Activated CD8-positive, alpha-beta memory T cell treated with anti-CD3 and anti-CD28 coated beads, Interleukin-2, amount 10 ng/mL, durations not matched to agents 7 days and 5 days (primary cell): ENCODE data around the gene SERPINA3. TPM values are rescaled to one million over a fixed set of nuclear protein-coding genes. Genes with fewer than 3 reads are reported as not detected.
"Not testable (repeated sequence)": the region's sequence is repeated elsewhere in the genome, so short reads cannot be mapped to it uniquely, and the experiment has no call there.

Source experiments
- ATAC-seq: fragments of 150-1000 bp; cut with Tn5 transposase; one replicate; pipeline ENCODE4 v1.10.0; 2021; ENCODE audit warnings: moderate library complexity
- CTCF ChIA-PET: fragments of 350-600 bp; sonication (Branson Sonifier 250); formaldehyde crosslinking; loops from one replicate; lab custom pipeline; 2021; ENCODE audit warnings: antibody characterized with exemption; lab: Charles Lee
- DNase-seq: peaks from one replicate; pipeline ENCODE4 v3.0.0-alpha.2; 2020
- H3K27ac Mint-ChIP-seq: one replicate; pipeline ENCODE4 v1.8.0; 2021; ENCODE audit warnings: mild to moderate bottlenecking, mixed read lengths
- H3K27me3 Mint-ChIP-seq: one replicate; pipeline ENCODE4 v1.8.0; 2021; ENCODE audit warnings: mixed read lengths
- H3K36me3 Mint-ChIP-seq: one replicate; pipeline ENCODE4 v1.8.0; 2021; ENCODE audit warnings: mild to moderate bottlenecking, mixed read lengths
- H3K4me1 Mint-ChIP-seq: one replicate; pipeline ENCODE4 v1.8.0; 2021; ENCODE audit warnings: mixed read lengths
- H3K4me3 Mint-ChIP-seq: one replicate; pipeline ENCODE4 v1.8.0; 2021; ENCODE audit warnings: mild to moderate bottlenecking, moderate library complexity, mixed read lengths
- H3K9me3 Mint-ChIP-seq: one replicate; pipeline ENCODE4 v1.8.0; 2022; ENCODE audit warnings: low read depth, mixed read lengths
- total RNA-seq, 2 experiments: library from RNA; stranded (reverse); gene quantifications; one replicate each; pipeline ENCODE4 v1.2.3, GENCODE V29; 2021

The SERPINA3 gene
- total RNA-seq, 2 experiments from 2014 or later, result not detected

DNA sequence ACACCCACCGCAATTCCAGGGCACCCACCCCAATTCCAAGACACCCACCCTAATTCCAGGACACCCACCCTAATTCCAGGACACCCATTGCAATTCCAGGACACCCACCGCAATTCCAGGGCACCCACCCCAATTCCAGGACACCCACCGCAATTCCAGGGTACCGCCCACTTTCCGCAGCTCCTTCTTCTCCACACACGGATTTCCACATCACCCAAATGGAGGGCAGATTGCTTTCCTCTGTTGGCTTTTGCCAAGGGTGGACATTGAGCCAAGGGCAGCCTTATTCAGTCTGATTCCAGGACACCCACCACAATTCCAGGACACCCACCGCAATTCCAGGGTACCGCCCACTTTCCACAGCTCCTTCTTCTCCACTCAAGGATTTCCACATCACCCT is 25.6 kb downstream of the SERPINA3 start:
- H3K36me3 Mint-ChIP-seq, H3K4me3 Mint-ChIP-seq, ATAC-seq, H3K27me3 Mint-ChIP-seq, H3K27ac Mint-ChIP-seq, H3K4me1 Mint-ChIP-seq, DNase-seq, H3K9me3 Mint-ChIP-seq, CTCF ChIA-PET: not testable (repeated sequence)

DNA sequence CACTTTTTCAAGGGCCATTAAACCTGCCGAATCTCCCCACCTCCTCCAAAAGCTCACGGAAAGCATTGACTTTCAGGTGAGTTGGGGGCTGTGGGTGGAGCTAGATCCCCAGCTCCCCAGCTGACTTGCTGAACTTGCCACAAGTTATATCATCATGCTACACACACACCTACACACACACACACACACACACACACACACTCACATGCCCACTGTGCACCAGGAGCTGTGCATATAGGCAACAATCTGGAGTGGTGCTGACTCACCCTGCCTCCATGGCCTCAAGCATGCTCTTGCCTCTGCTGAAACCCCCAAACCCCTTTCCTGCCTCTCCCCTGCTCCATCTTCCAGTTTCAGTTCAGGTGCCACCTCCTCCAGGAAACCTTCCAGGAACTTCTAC is 26.1 kb downstream of the SERPINA3 start:
- CTCF ChIA-PET, result no interaction called here
- no peaks in the 10 kb centered on the region for H3K9me3 Mint-ChIP-seq
- ATAC-seq, result no peak
- no peaks in the 10 kb centered on the region for H3K4me1 Mint-ChIP-seq
- no peaks in the 10 kb centered on the region for H3K27me3 Mint-ChIP-seq
- no peak overlapping the region for H3K4me3 Mint-ChIP-seq
- DNase-seq, result no peak
- no peak overlapping the region for H3K27ac Mint-ChIP-seq
- H3K36me3 Mint-ChIP-seq, result no peaks in the 10 kb centered on the region

DNA sequence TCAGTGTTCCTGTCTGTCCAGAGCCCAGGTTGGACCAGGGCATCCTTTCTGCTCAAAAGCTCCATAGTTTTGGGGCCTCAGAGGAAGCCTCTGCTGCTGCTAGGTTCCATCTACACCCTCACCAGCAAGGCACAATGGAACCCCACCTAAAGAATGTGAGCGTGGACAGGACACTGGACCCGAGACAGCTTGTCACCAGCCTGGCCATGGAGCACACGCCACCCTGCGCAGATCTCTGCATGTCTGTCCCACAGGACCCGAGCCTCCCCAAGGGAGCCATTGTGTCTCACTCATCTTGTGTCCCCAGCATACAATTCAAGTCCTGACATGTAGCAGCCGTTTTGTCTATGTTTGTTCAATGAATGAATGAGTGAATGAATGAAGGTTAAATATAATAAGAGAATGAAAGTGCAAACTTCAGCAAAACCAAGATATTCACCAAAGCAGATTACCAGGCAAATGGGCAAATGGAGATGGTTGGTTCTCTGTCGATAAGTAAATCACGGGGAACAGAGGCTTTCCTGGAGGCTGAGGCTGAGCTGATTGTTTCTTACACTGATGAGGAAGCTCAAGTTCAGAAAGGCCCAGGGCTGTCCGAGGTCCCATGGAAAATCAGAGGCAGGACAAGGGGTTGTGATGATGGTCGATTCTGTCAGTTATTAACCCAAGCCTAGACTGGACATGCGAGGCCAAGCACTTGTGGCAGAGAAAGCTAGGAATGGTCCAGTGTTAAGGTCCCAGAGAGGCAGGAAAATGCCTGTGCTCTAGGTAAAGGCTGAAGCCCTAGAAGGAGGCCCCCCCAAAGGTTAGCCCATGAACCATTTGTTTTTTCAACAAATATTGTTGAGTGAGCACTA is 27.0 kb downstream of the SERPINA3 start:
- CTCF ChIA-PET, result no interaction called here
- no peaks in the 10 kb centered on the region for H3K4me1 Mint-ChIP-seq
- no peak overlapping the region for H3K4me3 Mint-ChIP-seq
- H3K27ac Mint-ChIP-seq, result no peak overlapping the region
- ATAC-seq, result no peak
- H3K36me3 Mint-ChIP-seq, result no peaks in the 10 kb centered on the region
- H3K9me3 Mint-ChIP-seq, result no peaks in the 10 kb centered on the region
- no peak for DNase-seq
- H3K27me3 Mint-ChIP-seq, result no peaks in the 10 kb centered on the region

DNA sequence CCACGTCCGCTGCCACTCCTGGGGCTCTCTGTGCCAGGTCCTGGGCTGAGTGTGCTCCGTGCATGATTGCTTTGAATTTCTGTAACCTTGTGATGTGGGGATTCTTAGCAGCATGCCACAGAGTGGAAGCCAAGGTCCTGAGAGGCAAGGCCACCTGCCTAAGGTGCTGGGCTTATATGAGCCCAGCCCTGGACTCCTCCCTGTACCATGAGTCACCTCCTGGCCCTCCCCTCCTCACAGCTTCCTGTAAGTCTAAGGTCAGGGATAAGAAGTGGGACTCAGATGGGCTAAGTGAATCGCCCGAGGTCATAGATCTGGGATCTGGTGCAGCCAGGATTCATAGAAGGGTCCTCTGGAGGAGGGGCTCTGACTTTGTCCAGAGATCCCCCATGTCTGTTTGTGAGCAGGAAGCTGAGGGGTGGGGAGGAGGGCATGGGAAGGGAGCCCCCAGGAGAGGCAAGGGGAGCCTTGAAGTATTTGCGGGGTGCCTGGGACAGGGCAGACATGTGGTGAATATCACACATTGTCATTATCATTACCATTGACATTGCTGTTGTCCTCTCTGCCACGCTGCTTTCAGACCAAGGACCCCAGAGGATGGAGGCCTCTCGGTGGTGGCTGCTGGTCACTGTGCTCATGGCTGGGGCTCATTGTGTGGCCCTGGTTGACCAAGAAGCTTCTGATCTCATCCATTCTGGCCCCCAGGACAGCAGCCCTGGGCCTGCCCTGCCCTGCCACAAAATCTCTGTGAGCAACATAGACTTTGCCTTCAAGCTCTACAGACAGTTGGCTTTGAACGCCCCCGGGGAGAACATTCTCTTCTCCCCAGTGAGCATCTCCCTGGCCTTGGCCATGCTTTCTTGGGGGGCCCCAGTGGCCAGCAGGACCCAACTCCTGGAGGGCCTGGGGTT is 28.8 kb downstream of the SERPINA3 start:
- Mint-ChIP-seq H3K9me3 (no peaks in the 10 kb centered on the region), H3K27me3 (no peaks in the 10 kb centered on the region), H3K27ac (no peak overlapping the region), H3K4me3 (no peak overlapping the region), H3K36me3 (no peaks in the 10 kb centered on the region), H3K4me1 (no peaks in the 10 kb centered on the region)
- no peak for DNase-seq
- CTCF ChIA-PET, result no interaction called here
- ATAC-seq, result no peak

DNA sequence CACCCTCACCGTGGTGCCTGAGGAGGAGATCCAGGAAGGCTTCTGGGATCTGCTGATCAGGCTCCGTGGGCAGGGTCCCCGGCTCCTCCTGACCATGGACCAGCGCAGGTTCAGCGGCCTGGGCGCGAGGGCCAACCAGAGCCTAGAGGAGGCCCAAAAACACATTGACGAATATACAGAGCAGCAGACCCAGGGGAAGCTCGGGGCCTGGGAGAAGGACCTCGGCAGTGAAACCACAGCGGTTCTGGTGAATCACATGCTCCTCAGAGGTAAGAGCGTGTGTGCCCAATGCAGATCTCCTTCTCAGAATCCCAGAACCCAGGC is 29.4 kb downstream of the SERPINA3 start:
- Mint-ChIP-seq H3K27me3 (no peaks in the 10 kb centered on the region), H3K9me3 (no peaks in the 10 kb centered on the region), H3K27ac (no peak overlapping the region), H3K36me3 (no peaks in the 10 kb centered on the region), H3K4me3 (no peak overlapping the region), H3K4me1 (no peaks in the 10 kb centered on the region)
- ATAC-seq, result no peak
- CTCF ChIA-PET, result no interaction called here
- DNase-seq, result no peak

DNA sequence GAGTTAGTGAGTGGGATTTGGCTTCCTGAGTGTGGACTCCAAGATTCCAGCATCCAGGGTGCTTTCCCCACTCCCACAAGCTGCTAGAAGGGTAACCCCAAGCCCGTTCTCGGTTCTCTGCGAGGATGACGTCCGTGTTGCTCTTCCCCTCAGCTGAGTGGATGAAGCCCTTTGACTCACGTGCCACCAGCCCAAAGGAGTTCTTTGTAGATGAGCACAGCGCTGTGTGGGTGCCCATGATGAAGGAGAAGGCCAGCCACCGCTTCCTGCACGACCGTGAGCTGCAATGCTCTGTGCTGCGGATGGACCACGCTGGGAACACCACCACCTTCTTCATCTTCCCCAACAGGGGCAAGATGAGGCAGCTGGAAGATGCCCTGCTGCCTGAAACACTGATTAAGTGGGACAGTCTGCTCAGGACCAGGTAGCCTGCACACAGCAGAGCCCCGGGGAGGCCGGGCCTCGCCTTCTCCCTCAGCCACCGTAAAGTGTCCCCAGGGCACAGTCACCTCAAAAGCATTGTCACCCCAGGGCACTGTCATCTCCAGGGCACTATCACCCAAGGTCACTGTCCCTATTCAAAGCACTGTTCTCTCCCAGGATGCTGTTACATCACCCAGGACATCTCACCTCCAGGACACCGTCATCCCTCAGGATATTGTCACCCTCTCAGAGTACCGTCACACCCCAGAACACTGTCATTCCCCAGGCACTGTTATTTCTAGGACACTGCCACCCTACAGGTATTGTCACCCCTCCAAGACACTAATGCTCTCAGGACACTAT is 31.3 kb downstream of the SERPINA3 start:
- no peaks in the 10 kb centered on the region for H3K36me3 Mint-ChIP-seq
- CTCF ChIA-PET, result no interaction called here
- no peak overlapping the region for H3K4me3 Mint-ChIP-seq
- no peaks in the 10 kb centered on the region for H3K27me3 Mint-ChIP-seq
- peak; percentile 37 for DNase-seq
- ATAC-seq, result no peak
- no peaks in the 10 kb centered on the region for H3K4me1 Mint-ChIP-seq
- H3K27ac Mint-ChIP-seq, result no peak overlapping the region
- H3K9me3 Mint-ChIP-seq, result no peaks in the 10 kb centered on the region

DNA sequence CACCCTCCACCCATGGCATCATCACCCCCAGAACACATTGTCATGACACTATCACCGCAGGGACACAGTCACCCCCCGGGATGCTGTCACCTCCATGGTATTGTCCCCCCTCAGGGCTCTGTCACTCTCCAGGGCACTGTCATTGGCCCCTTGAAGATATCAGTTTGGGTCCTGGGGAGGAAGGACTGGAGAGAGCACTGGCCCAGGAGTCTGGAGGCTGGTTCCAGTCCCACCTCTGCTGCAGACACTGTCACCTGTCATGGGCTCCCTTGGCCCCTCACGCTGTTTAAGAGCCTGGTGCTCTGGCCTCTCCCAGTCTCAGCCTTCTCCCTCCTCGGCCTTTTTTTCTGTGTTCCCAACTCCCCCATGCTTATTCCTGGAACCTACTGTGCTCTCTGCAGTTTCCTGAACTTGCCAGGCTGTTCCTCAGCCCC is 31.9 kb downstream of the SERPINA3 start:
- Mint-ChIP-seq H3K9me3 (peaks cover 2% of the 10 kb centered on the region), H3K4me1 (no peaks in the 10 kb centered on the region), H3K4me3 (no peak overlapping the region), H3K27me3 (no peaks in the 10 kb centered on the region), H3K27ac (no peak overlapping the region), H3K36me3 (no peaks in the 10 kb centered on the region)
- no peak for ATAC-seq
- DNase-seq, result peak; percentile 12
- CTCF ChIA-PET, result no interaction called here

DNA sequence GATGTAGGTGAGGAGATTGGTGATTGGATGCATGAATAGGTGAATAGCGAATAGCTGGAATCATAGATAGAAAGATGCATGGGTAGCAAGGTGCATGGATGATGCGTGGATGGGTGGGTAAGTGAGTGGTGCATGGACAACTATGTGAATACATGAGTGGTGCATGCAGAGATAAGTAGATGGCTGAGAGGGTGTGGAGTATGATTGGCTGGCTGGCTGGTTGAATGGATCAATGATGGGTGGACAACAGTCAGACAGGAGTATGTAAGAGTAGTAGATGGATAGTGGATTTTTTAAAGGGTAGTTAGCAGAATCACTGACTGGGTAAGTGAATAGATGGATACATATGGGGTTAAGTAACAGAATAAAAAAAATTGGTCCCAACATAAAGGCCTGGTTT is 33.9 kb downstream of the SERPINA3 start:
- no peak for DNase-seq
- CTCF ChIA-PET, result no interaction called here
- ATAC-seq, result no peak
- Mint-ChIP-seq H3K27me3 (no peaks in the 10 kb centered on the region), H3K27ac (no peak overlapping the region), H3K4me1 (no peaks in the 10 kb centered on the region), H3K4me3 (no peak overlapping the region), H3K36me3 (no peaks in the 10 kb centered on the region), H3K9me3 (peaks cover 2% of the 10 kb centered on the region)

DNA sequence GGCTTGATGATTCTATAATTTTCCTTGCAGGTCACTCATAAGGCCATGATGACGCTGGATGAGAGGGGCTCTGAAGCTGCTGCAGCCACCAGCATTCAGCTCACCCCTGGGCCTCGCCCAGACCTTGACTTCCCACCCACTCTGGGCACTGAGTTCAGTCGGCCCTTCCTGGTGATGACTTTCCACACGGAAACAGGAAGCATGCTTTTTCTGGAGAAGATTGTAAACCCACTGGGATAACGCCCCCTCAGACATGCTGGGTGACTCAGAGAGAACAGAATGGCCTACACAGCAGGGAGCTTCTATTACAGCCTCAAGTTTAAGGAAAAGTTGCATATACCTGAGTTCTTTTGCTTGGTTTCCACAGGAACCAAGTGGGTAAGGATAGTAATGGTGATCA is 34.3 kb downstream of the SERPINA3 start:
- Mint-ChIP-seq H3K36me3 (no peaks in the 10 kb centered on the region), H3K9me3 (peaks cover 2% of the 10 kb centered on the region), H3K4me1 (no peaks in the 10 kb centered on the region), H3K27me3 (no peaks in the 10 kb centered on the region), H3K27ac (no peak overlapping the region), H3K4me3 (no peak overlapping the region)
- no peak for ATAC-seq
- CTCF ChIA-PET, result no interaction called here
- no peak for DNase-seq

DNA sequence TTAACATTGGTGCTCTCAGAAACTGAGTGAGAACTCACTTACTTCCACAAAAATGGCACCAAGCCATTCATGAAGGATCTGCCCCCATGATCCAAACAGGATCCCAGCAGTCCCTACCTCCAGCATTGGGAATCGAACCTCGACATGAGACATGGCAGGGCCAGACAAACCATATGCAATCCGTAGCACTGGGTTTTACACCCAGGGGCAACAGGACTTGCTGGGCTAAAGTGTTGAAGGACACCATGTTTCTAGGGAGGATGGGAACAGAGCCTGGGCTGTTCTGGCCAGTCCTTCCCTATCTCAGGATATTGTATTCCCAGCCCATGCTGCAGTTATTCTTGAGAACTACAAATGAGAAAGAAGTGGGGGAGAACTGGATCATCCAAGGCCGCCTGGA is 36.6 kb downstream of the SERPINA3 start:
- H3K4me3 Mint-ChIP-seq, result no peak overlapping the region
- no peak overlapping the region for H3K27ac Mint-ChIP-seq
- no peaks in the 10 kb centered on the region for H3K36me3 Mint-ChIP-seq
- CTCF ChIA-PET, result no interaction called here
- H3K27me3 Mint-ChIP-seq, result no peaks in the 10 kb centered on the region
- DNase-seq (no peak), ATAC-seq (no peak)
- no peaks in the 10 kb centered on the region for H3K4me1 Mint-ChIP-seq
- H3K9me3 Mint-ChIP-seq, result peaks cover 2% of the 10 kb centered on the region

DNA sequence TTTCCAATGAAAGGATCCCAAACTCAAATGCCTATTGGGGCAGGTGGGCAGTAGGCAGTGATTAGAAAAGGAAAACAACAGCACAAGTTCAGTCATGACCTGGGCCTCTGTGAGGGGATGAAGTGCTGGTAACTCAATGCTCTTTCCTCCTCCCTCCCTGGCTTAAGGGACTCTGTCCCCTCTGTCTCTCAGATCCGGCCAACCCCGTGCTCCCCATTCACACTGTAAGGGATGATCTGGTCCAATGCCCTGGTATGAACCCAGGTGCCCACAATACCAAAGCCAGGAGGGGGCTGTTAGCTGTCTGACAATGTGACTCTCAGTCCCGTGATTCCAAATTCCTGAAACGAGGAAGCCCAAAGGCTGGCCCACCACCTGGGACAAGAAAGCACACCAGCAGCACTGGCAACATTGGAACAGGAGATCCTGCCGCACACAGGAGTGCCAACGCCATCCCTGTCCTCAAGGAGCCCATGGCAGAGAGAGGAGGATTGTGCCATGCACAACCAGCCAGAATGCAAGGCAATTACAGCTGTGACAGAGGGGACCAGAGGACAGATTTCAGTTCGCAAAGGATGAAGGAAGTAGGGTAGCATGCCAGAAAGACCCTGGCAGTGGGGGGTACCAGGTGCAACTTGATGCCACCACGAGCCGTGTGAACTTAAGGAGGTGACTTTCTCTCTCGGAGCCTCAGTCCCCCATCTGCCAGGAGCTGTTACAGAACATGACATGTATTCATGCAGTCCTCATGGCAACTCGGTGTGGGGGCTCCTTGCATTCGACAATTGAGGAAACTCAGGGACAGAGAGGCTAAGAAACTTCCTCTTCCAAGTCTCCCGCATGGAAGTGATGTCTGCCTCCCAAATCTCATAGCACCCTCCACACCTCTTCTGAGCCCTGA is 37.6 kb downstream of the SERPINA3 start:
- CTCF ChIA-PET, result no interaction called here
- Mint-ChIP-seq H3K36me3 (no peaks in the 10 kb centered on the region), H3K4me3 (no peak overlapping the region), H3K4me1 (no peaks in the 10 kb centered on the region), H3K27ac (no peak overlapping the region), H3K9me3 (peaks cover 2% of the 10 kb centered on the region), H3K27me3 (no peaks in the 10 kb centered on the region)
- ATAC-seq (no peak), DNase-seq (no peak)

DNA sequence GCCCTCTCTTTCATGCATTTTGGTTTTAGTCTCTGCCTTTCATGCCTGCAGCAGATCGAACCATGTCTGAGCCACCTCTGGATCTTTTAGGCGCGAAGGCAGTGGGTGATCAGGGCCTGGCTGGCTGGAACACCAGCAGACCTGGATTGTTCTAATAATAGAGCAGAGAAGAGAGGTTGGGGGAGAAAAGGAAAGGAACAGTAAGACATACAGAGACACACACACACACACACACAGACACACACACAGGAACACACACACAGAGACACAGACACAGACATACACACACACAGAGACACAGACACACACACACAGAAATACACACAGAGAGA is 38.2 kb downstream of the SERPINA3 start:
- Mint-ChIP-seq H3K36me3 (no peaks in the 10 kb centered on the region), H3K27me3 (no peaks in the 10 kb centered on the region), H3K4me3 (no peak overlapping the region), H3K27ac (no peak overlapping the region), H3K4me1 (no peaks in the 10 kb centered on the region), H3K9me3 (peaks cover 2% of the 10 kb centered on the region)
- ATAC-seq (no peak), DNase-seq (no peak)
- CTCF ChIA-PET, result no interaction called here
